Naive thymus-derived CD8-positive, alpha-beta T cell (primary cell): ENCODE data around the gene HEBP1. TPM values are rescaled to one million over a fixed set of nuclear protein-coding genes. Genes with fewer than 3 reads are reported as not detected.

Experiments used
- ATAC-seq, 2 donors: fragments of 150-1000 bp; cut with Tn5 transposase in 1 of 2; sonication (Bioruptor Pico), chemical (Tn5 transposase) in 1 of 2; 1 replicate in 1 of 2; 2 replicates in 1 of 2; pipeline ENCODE4 v1.10.0; 2021; ENCODE audit warnings: mild to moderate bottlenecking in 2 of 2, moderate library complexity in 2 of 2
- POLR2A ChIA-PET: fragments of 350-600 bp; sonication (Branson Sonifier 250); formaldehyde crosslinking; loops from one replicate; lab custom pipeline; 2021; ENCODE audit warnings: antibody characterized with exemption; lab: Charles Lee
- DNase-seq, 10 donors: peaks; one replicate each; pipeline versions ENCODE4 v3.0.0 to v3.0.0-alpha.2; 2020 to 2022
- H3K27ac Mint-ChIP-seq, 10 donors: one replicate each; pipeline ENCODE4 v1.8.0; 2020 to 2022; ENCODE audit warnings: mild to moderate bottlenecking in 10 of 10, mixed read lengths in 10 of 10, moderate library complexity in 4 of 10, inconsistent platforms in 1 of 10
- H3K27me3 Mint-ChIP-seq, 5 donors: one replicate each; pipeline ENCODE4 v1.8.0; 2021 to 2022; ENCODE audit warnings: mixed read lengths in 5 of 5
- H3K36me3 Mint-ChIP-seq, 3 donors: one replicate each; pipeline ENCODE4 v1.8.0; 2020 to 2022; ENCODE audit warnings: mixed read lengths in 3 of 3, mild to moderate bottlenecking in 2 of 3, inconsistent platforms in 1 of 3
- H3K4me1 Mint-ChIP-seq, 4 donors: one replicate each; pipeline ENCODE4 v1.8.0; 2021 to 2022; ENCODE audit warnings: mixed read lengths in 4 of 4
- H3K4me3 Mint-ChIP-seq, 10 donors: one replicate each; pipeline ENCODE4 v1.8.0; 2020 to 2022; ENCODE audit warnings: mild to moderate bottlenecking in 10 of 10, mixed read lengths in 10 of 10, moderate library complexity in 6 of 10, inconsistent platforms in 1 of 10
- H3K9me3 Mint-ChIP-seq, 9 donors: one replicate each; pipeline ENCODE4 v1.8.0; 2020 to 2022; ENCODE audit warnings: mixed read lengths in 9 of 9, mild to moderate bottlenecking in 3 of 9, inconsistent platforms in 1 of 9, moderate library complexity in 1 of 9
- polyA plus RNA-seq, 3 donors: library from polyadenylated mRNA; unstranded; fragments of 300-500 nt; fragmentation: Illumina TruSeq; gene quantifications; one replicate each; pipeline ENCODE4 v1.2.3, GENCODE V29; 2021
- total RNA-seq, 8 experiments: library from RNA in 2 of 8; stranded (reverse) in 2 of 8; gene quantifications; one replicate each; pipeline ENCODE4 v1.2.3 and lab custom pipeline; 2021 to 2026

HEBP1 gene
- total and polyA plus RNA-seq, 5 experiments from 2014 or later = 9.8 to 40.2 (median 23.3) TPM

DNA sequence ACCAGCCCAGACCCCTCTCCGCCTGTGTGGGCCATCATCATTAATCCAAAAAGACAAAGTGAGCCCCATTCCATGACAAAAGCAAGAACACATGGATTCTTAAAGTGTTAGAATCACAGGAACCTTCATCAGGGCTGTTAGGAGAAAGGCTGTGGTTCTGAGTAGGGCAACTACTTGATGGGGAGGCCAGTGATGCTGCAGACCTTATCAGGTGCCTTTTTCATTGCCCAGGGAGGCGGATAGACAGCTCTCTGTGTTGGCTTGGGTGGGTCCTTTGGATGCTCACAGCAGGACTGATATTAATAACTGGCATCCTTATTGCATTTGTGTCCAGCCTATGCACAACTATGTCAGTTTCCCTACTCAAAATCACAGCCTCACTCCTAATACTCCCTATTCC lies 2.3 kb downstream of the HEBP1 start:
- no peak for ATAC-seq
- peak overlapping the region in 1 of 10 donors; percentile 48 for H3K4me3 Mint-ChIP-seq
- POLR2A ChIA-PET = no interaction called here
- no peaks in the 10 kb centered on the region for H3K36me3 Mint-ChIP-seq
- no peak for DNase-seq
- H3K27ac Mint-ChIP-seq = no peak overlapping the region
- H3K27me3 Mint-ChIP-seq = peaks cover 0 to 10% (median 0%) of the 10 kb centered on the region in 5 donors
- H3K4me1 Mint-ChIP-seq = peaks cover 28 to 58% (median 42%) of the 10 kb centered on the region in 4 donors
- H3K9me3 Mint-ChIP-seq = no peaks in the 10 kb centered on the region

DNA sequence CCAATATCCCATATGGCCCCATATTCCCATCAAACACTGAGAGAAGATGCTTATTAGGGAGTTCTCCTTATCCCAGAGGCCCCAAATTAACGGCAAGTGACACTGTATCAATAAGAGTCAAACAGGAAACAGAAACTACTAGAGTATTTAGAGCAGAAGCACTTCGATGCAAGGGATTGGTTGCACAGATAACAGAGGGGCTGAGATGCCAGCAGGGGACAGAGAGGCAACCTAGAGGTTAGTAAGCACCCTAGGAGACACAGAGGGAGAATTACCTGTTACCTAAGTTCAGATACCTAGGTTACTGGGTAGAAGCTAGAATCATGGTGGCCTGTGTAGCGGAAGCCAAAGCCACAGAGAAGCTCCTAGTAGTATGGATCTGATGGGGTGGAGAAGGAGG lies 2.9 kb downstream of the HEBP1 start:
- POLR2A ChIA-PET = no interaction called here
- no peak overlapping the region for H3K27ac Mint-ChIP-seq
- H3K9me3 Mint-ChIP-seq = no peaks in the 10 kb centered on the region
- H3K4me3 Mint-ChIP-seq = peak overlapping the region in 2 of 10 donors; percentile 9 to 48
- ATAC-seq (no peak), DNase-seq (no peak)
- peaks cover 0 to 5% (median 0%) of the 10 kb centered on the region in 5 donors for H3K27me3 Mint-ChIP-seq
- H3K4me1 Mint-ChIP-seq = peaks cover 28 to 60% (median 45%) of the 10 kb centered on the region in 4 donors
- no peaks in the 10 kb centered on the region for H3K36me3 Mint-ChIP-seq

DNA sequence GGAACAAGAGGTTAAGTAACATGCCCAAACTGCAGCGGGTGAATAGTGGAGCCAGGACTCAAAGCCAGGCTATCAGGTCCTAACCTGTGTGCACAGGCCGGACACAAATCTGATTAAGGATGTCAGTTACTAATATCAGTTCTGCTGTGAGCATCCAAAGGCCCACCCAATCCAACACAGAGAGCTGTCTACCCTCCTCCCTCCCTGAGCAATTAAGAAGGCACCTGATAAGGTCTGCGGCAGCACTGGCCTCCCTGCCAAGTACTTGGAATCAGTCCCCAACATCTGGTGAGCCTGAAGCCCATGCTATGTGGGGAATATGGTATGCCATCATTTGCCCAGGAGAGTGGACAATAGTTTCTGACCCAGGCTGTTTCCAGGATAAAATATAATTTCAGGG lies 3.9 kb downstream of the HEBP1 start:
- Mint-ChIP-seq H3K27me3 (no peaks in the 10 kb centered on the region), H3K4me1 (peaks cover 30 to 54% (median 42%) of the 10 kb centered on the region in 4 donors), H3K4me3 (no peak overlapping the region), H3K9me3 (no peaks in the 10 kb centered on the region), H3K36me3 (no peaks in the 10 kb centered on the region), H3K27ac (no peak overlapping the region)
- POLR2A ChIA-PET = no interaction called here
- ATAC-seq (no peak), DNase-seq (no peak)

DNA sequence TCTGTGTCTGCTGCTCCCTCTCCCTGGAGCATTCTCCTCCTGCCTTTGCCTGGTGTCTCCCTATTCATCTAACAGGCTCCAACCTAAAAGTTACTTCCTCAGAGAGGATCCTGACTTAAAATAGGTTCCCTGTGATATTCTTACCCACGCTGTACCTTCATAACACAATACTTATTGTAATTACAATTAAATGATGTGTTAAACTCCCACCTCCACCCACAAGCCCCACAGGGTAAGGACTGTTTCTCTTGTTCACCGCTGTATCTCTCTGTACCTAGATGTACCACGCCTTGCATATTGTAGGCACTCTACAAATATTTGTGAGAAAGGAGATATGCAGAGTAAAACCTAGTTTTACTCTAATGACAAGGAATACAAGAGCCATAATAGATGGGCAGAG lies 5.0 kb downstream of the HEBP1 start:
- Mint-ChIP-seq H3K4me3 (no peak overlapping the region), H3K4me1 (peaks cover 29 to 48% (median 40%) of the 10 kb centered on the region in 4 donors), H3K27ac (no peak overlapping the region), H3K9me3 (no peaks in the 10 kb centered on the region), H3K27me3 (no peaks in the 10 kb centered on the region), H3K36me3 (no peaks in the 10 kb centered on the region)
- POLR2A ChIA-PET = no interaction called here
- ATAC-seq = no peak
- DNase-seq = no peak

DNA sequence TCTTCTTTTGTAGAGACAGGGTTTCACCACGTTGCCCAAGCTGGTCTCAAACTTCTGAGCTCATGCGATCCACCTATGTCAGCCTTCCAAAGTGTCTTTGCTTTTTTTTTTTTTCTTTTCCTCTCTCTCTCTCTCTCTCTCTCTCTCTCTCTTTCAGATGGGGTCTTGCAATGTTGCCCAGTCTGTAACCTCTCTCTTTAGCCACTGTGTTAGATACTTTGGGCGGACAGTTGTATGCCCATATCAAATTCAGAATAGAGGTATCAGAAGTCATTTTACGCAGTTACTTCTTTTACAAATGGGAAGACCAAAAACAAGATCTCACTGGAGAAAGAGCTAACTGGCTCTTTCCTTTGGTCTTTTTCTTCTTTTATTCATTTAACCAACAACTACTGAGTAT lies 6.7 kb downstream of the HEBP1 start:
- ATAC-seq (no peak), DNase-seq (no peak)
- POLR2A ChIA-PET = no interaction called here
- Mint-ChIP-seq H3K4me3 (peak overlapping the region in 2 of 10 donors; percentile 4 to 74), H3K27ac (peak overlapping the region in 1 of 10 donors; percentile 17), H3K27me3 (no peaks in the 10 kb centered on the region), H3K9me3 (no peaks in the 10 kb centered on the region), H3K36me3 (peaks cover 0 to 6% (median 0%) of the 10 kb centered on the region in 3 donors), H3K4me1 (peaks cover 20 to 30% (median 26%) of the 10 kb centered on the region in 4 donors)

DNA sequence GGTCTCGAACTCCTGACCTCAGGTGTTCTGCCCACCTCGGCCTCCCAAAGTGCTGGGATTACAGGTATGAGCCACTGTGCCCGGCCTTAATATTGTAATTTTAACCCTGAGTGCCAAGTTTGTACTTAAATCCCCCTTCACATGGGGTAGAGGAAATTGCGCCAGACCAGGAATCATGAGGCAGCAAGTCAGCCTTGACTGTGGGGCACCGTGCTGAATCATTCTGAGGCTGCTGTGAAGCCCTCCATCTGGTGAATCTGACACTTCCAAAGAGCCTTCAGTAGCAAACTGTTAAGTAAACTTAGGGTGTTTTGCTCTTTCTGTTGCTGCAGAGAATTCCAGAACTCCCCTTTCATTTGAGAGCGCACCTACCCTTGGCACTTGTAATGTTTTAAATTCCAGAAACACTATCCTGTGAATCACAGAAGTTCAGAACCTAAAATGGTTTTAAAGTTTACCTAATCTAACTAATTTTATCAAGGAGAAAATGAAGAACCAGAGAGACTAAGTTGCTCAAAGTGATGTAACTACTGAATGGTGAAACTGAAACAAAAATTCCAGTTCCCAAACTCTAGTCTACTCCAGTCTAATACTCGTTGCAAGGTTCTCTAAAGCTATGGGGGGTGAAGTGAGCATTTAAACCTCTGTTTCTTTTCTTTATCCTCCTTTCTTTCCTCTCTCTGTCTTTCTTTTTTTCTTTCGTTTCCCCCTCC lies 7.5 kb downstream of the HEBP1 start:
- Mint-ChIP-seq H3K27ac (peak overlapping the region in 1 of 10 donors; percentile 16), H3K27me3 (no peaks in the 10 kb centered on the region), H3K4me3 (peak overlapping the region in 4 of 10 donors; percentile 4 to 40 (median 12)), H3K36me3 (peaks cover 0 to 12% (median 0%) of the 10 kb centered on the region in 3 donors), H3K4me1 (peaks cover 15 to 23% (median 21%) of the 10 kb centered on the region in 4 donors), H3K9me3 (no peaks in the 10 kb centered on the region)
- POLR2A ChIA-PET = no interaction called here
- no peak for ATAC-seq
- no peak for DNase-seq

DNA sequence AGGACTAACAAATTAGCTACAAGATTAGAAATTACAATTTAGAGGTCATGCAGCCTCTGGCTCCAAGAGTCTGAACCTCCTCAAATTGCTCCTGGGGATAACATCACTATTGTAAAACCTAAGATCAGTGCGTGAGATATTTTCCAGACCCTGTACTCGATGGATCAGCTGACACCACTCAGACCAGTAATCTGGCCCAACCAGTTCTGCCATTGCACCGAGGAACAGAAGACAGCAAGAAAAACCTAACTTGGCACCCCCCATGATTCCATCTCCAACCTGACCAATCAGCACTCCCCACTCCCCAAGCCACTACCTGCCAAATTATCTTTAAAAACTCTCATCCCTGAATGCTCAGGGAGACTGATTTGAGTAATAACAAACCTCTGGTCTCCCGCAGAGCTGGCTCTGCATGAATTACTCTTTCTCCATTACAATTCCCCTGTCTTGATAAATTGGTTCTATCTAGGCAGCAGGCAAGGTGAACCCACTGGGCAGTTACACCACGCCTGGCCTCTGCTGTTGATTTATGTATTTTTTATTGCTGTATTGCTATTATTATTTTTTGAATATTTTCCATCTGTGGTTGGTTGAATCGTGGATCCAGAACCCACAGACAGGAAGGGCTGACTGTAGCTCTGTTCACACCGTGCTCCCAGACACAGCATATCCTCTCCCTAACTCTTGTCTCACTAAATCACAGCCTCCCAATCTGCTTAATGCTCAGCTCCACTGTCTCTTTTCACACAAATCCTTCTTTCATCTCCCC lies 9.2 kb downstream of the HEBP1 start:
- peaks cover 10 to 18% (median 13%) of the 10 kb centered on the region in 4 donors for H3K4me1 Mint-ChIP-seq
- no peak for ATAC-seq

DNA sequence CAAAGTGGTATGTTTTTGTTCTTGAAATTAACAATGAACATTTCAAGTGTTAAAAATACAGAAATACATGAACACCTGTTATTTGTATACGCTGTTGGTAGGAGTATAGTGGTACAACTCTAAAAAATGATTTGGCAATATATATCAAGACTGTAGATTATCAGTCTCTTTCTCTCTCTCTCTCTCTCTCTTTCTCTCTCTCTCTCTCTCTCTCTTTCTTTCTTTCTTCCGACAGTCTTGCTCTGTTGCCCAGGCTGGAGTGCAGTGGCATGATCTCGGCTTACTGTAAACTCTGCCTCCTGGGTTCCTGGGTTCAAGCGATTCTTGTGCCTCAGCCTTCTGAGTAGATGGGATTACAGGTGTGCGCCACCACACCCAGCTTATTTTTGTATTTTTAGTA lies 12.6 kb downstream of the HEBP1 start:
- peaks cover 0 to 8% (median 4%) of the 10 kb centered on the region in 4 donors for H3K4me1 Mint-ChIP-seq
- no peaks in the 10 kb centered on the region for H3K9me3 Mint-ChIP-seq
- DNase-seq (no peak), ATAC-seq (no peak)
- peak overlapping the region in 2 of 10 donors; percentile 50 to 75 for H3K27ac Mint-ChIP-seq
- no peaks in the 10 kb centered on the region for H3K27me3 Mint-ChIP-seq
- H3K36me3 Mint-ChIP-seq = peaks cover 0 to 40% (median 0%) of the 10 kb centered on the region in 3 donors
- POLR2A ChIA-PET = no interaction called here
- H3K4me3 Mint-ChIP-seq = no peak overlapping the region

More for the DNA sequence above, 9.2 kb downstream of the HEBP1 start:
- H3K4me3 Mint-ChIP-seq = no peak overlapping the region
- no peaks in the 10 kb centered on the region for H3K9me3 Mint-ChIP-seq
- H3K27ac Mint-ChIP-seq = peak overlapping the region in 3 of 10 donors; percentile 3 to 58 (median 49)
- no peak for DNase-seq
- H3K27me3 Mint-ChIP-seq = no peaks in the 10 kb centered on the region
- peaks cover 0 to 23% (median 0%) of the 10 kb centered on the region in 3 donors for H3K36me3 Mint-ChIP-seq
- POLR2A ChIA-PET = no interaction called here

DNA sequence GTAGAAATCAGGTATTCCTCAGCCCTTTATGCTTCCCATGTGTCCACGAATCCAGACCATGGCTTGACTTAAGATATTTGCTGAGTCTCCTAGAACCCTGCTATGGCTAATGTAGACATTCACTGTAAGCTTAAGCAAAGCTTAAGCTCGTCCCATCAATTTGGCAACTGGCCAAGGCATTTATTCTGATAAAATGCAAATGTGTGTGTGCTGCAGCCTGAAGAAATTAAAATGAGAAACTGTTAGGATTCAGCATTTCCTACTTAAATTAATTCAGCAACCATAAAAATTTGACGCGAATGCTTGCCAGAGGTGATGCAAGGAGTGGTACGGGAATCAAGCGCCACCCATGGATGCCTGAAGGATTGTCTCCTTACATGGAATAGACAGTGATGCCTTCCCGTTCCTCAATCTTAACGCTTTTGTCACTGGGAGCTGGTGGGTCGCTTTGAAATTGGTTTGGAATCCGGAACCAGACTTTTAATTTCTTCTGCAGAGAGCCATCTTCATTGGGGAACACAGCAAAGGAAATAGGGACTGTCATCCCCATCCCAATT lies 13.2 kb downstream of the HEBP1 start:
- no peak overlapping the region for H3K4me3 Mint-ChIP-seq
- H3K27me3 Mint-ChIP-seq = no peaks in the 10 kb centered on the region
- H3K27ac Mint-ChIP-seq = no peak overlapping the region
- no peak for ATAC-seq
- no peak for DNase-seq
- POLR2A ChIA-PET = no interaction called here
- peaks cover 0 to 40% (median 0%) of the 10 kb centered on the region in 3 donors for H3K36me3 Mint-ChIP-seq
- no peaks in the 10 kb centered on the region for H3K9me3 Mint-ChIP-seq
- peaks cover 0 to 7% (median 4%) of the 10 kb centered on the region in 4 donors for H3K4me1 Mint-ChIP-seq

DNA sequence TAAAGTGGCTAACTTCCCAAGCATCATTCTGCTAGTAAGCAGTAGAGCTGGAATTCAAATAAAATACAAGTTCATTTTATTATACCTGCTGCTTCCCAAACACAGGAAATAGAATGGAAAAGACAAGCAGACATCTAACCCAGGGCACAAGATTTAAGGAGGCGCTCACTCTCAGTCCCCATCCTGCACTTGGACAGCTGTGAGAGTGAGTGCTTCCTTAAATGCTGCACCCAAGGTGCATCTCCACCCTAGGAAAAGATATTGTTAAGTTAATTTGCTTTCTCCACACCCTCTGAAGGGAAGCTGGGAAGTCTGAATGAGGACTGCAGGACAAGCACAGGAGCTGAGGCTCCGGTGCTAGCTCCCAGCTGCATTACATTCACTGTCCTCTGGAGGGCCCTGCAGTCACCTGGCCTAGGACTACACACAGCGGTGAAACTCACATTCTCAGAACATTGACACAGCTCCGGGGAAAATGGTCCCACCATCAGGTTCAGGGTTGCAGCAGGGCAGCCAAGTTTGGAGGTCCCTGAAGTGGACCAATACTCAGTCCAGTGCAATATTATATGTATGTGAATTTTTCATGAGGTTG lies 14.2 kb downstream of the HEBP1 start:
- DNase-seq = peak in 1 of 10 donors; percentile 14
- Mint-ChIP-seq H3K27me3 (no peaks in the 10 kb centered on the region), H3K4me1 (peaks cover 0 to 3% (median 1%) of the 10 kb centered on the region in 4 donors), H3K4me3 (no peak overlapping the region), H3K9me3 (no peaks in the 10 kb centered on the region), H3K27ac (no peak overlapping the region), H3K36me3 (peaks cover 0 to 40% (median 0%) of the 10 kb centered on the region in 3 donors)
- POLR2A ChIA-PET = interaction anchor here (0.7 kb wide), 1 partner anchor 226 kb away, joined by 4 read pairs; no protein-coding TSS in a partner anchor
- ATAC-seq = peak; percentile 66 to 73

DNA sequence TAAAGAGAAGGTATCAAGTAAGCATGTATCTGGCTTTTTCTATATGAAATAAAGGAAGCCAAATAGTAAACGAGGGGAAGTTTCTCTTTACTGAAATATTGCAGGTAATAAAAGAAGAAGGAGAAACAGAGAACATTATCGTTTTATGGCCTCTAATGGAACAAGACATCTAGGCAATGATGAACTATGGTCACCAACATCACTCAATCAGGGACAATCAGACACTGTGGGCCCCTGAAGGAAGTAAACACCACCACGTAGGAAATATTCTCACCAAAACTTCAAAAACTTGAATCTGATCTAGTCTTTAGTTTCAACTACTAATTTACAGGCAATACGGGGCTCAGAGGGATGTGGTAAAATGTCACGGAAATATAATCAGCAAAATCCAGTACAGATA lies 15.9 kb downstream of the HEBP1 start:
- Mint-ChIP-seq H3K27ac (peak overlapping the region in 1 of 10 donors; percentile 10), H3K9me3 (no peaks in the 10 kb centered on the region), H3K36me3 (peaks cover 0 to 40% (median 0%) of the 10 kb centered on the region in 3 donors), H3K4me1 (peaks cover 0 to 2% (median 0%) of the 10 kb centered on the region in 4 donors), H3K4me3 (no peak overlapping the region), H3K27me3 (no peaks in the 10 kb centered on the region)
- POLR2A ChIA-PET = no interaction called here
- DNase-seq (no peak), ATAC-seq (no peak)

DNA sequence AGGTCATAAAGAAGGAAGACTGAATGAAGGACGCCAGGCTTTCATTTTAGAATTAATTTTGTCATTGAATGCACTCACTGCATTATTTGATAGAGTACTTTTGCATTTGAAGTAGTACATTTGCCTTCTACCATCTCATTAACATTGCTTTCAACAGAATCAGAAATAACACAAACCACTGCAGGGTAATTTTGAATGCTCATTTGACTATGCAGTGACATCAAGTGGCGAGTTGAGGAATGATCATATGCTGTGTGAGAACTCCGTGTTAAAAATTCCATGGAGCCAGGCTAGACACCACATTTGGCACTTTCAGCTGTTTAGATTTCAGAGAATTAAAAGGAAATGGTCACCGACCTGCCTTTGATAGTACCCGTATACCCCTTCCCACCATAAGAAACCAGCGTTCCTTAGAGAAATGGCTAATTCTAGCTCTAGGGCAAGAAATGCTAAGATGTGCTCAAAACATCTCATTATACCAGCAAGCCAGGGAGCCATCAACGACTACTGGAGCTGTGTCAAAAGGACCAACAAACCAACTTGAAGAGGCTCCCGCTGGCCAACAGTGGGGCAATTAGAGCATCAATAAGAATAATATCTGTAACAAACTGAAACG lies 16.5 kb downstream of the HEBP1 start:
- Mint-ChIP-seq H3K27me3 (no peaks in the 10 kb centered on the region), H3K4me3 (no peak overlapping the region), H3K9me3 (no peaks in the 10 kb centered on the region), H3K27ac (no peak overlapping the region), H3K36me3 (peaks cover 0 to 36% (median 0%) of the 10 kb centered on the region in 3 donors), H3K4me1 (peaks cover 0 to 2% (median 0%) of the 10 kb centered on the region in 4 donors)
- DNase-seq (peak in 2 of 10 donors; percentile 10 to 28), ATAC-seq (peak in 1 of 2 donors; percentile 23)
- POLR2A ChIA-PET = interaction anchor here (0.6 kb wide), 1 partner anchor 145 kb away, joined by 4 read pairs; no protein-coding TSS in a partner anchor
